NB4 (cell line): ENCODE results near the gene DGKI.
A peak's percentile ranks its signal among the peaks of the same experiment; 100 is the strongest.

Source experiments
- DNase-seq: peaks from one replicate; pipeline ENCODE4 v3.0.0; 2010; ENCODE audit warnings: low read depth
- H3K4me3 ChIP-seq: one replicate; pipeline ENCODE4 v1.5.1; 2011; ENCODE audit warnings: mild to moderate bottlenecking, low read depth, low read length, moderate library complexity
- MAX ChIP-seq: IDR thresholded peaks from 2 replicates; pipeline ENCODE4 v1.6.1; 2011; ENCODE audit warnings: low read depth, low read length
- MYC ChIP-seq: IDR thresholded peaks from 2 replicates; pipeline ENCODE4 v1.6.1; 2011; ENCODE audit warnings: low read depth, low read length
- POLR2A ChIP-seq: IDR thresholded peaks from 2 replicates; pipeline ENCODE4 v1.6.1; 2011; ENCODE audit warnings: mild to moderate bottlenecking; ENCODE audit not compliant: insufficient read length; ENCODE audit errors: extremely low read depth
- TF ChIP-seq, protein P1 (sequence below): IDR thresholded peaks from one replicate; pipeline ENCODE4 v1.5.1; 2012; ENCODE audit warnings: low read depth, low read length

DGKI gene

DNA sequence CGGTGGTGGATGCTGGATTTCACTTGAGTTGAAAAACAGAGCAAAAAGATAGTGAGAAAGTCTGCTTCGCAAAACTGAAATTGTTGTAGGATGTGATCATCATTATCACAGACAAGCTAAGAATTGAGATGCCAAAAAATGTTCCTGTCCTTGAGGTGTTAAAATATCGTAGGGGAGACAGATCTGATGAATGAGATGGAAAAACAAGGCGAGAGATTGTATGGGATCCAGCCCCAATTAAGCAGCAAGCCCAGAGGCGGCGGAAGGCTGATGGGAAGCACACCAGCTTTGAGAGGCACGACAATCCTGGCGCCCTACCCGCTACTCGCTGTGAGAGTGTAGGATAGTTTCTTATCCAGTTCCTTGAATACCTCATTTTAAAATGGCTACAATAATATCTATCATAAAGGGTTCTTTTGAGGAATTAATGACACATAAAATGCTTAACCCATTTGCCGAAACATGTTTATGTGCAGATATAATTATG, 372.2 kb downstream of the DGKI start:
- no peak overlapping the region for H3K4me3 ChIP-seq
- TF ChIP-seq, protein P1, sequence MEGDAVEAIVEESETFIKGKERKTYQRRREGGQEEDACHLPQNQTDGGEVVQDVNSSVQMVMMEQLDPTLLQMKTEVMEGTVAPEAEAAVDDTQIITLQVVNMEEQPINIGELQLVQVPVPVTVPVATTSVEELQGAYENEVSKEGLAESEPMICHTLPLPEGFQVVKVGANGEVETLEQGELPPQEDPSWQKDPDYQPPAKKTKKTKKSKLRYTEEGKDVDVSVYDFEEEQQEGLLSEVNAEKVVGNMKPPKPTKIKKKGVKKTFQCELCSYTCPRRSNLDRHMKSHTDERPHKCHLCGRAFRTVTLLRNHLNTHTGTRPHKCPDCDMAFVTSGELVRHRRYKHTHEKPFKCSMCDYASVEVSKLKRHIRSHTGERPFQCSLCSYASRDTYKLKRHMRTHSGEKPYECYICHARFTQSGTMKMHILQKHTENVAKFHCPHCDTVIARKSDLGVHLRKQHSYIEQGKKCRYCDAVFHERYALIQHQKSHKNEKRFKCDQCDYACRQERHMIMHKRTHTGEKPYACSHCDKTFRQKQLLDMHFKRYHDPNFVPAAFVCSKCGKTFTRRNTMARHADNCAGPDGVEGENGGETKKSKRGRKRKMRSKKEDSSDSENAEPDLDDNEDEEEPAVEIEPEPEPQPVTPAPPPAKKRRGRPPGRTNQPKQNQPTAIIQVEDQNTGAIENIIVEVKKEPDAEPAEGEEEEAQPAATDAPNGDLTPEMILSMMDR, result no peak
- TF ChIP-seq MAX, result no peak
- no peak for TF ChIP-seq POLR2A
- TF ChIP-seq MYC, result no peak
- DNase-seq, result no peak

DNA sequence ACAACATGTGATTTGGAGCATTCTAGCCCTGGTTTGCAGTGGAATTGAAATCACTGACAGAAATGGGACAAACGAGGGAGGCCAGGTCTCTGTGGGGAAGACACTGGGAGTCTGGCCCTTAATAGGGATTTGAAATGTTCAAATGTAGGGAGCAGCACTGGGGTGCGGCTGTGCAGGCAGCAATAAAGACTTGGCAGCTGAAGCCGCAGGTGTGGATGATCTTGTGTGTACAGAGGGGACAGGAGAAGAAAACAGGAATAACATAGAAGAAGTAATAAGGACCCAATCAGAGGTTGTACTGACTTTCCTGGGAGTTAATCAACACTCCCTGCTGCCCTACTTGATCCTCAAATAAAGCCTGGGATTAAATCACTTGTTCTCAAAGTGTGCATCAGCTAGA, 375.6 kb downstream of the DGKI start:
- H3K4me3 ChIP-seq, result no peak overlapping the region
- TF ChIP-seq MYC, result no peak
- no peak for TF ChIP-seq POLR2A
- TF ChIP-seq, protein P1, result no peak
- no peak for TF ChIP-seq MAX
- DNase-seq, result no peak

DNA sequence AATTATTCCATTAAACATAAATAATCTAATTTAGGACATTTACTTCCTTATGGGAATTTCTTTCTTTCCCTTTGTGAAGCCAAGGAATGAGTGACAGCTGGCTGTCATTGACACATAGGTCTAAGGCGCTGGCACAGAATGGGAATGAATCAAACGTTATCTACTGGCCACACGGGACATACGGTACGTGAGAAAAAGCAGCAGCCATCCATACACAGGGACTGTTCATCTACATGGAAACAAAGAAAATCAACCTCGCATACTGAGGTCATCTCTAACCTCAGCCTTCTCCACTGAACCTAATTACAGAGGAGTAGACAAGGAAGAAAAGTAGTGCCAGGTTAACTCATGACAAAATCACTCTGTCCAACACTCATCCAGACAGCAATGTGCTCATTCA, 376.9 kb downstream of the DGKI start:
- H3K4me3 ChIP-seq, result no peak overlapping the region
- DNase-seq, result no peak
- no peak for TF ChIP-seq MAX
- TF ChIP-seq, protein P1, result no peak
- TF ChIP-seq MYC, result no peak
- TF ChIP-seq POLR2A, result no peak

- TF ChIP-seq, protein P1, result no peak
- TF ChIP-seq MAX (no peak), MYC (no peak), POLR2A (no peak)
- no peak overlapping the region for H3K4me3 ChIP-seq
- no peak for DNase-seq
These were observed 377.5 kb downstream of the DGKI start for GRCh38 chr7:137469191-137469811.

DNA sequence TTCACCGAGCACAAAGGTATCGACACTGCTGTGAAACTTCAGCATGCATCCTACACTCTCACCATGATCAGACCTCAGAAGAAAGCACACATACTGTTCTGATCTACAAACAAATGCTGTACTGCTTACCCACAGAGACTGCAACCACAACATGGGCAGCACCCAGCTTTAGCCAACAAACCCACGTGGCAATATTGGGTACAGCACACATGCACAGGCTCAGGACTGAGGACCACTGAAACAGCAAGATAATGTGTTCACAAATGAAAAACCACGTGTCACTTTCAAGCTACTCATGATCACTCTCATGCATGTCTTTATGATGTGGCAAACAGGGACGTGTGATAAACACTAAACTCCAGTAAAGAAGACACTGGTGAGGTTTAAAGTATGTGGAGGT, 383.9 kb downstream of the DGKI start:
- H3K4me3 ChIP-seq, result no peak overlapping the region
- DNase-seq, result no peak
- TF ChIP-seq POLR2A (no peak), MAX (0 out of 2 replicates have a peak, but pooled peaks have one; percentile 42)

DNA sequence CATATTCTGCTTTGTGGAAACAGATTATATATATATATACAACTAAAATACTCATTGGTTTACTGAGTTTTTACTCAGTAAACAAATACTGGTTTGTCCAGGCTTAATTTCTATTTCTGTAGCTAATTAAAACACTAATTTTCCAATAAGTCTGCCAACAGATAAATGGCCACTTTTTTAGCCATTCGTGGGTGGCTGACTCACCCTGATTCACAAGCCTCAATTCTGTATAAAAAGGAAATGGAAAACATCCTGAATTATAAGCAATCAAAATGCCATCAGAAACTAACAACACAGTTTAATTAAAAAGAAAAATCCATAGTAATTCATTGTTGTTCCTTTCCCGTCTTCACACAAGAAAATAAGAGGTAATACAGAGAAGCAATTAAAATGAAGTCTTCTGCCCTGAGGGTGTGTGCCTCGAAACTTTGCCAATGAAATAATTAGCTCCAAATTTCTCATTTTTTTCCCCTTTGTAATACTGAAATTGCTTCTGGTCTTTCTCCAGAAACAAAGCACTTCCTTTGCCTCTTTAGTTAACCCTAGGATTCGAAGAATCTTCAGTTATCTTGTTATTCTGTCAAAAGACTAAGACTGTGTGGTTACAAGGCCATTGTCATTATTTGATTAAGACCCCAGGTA, 384.6 kb downstream of the DGKI start:
- no peak overlapping the region for H3K4me3 ChIP-seq

More for the DNA sequence above, 384.6 kb downstream of the DGKI start:
- no peak for DNase-seq
- TF ChIP-seq MAX (no peak), MYC (no peak), POLR2A (no peak)
- TF ChIP-seq, protein P1, result no peak
